CD4-positive, alpha-beta T cell (primary cell): ENCODE measurements around the gene CARD6. TPM values are rescaled to one million over a fixed set of nuclear protein-coding genes. Genes with fewer than 3 reads are reported as not detected.

Experiments used
- ATAC-seq: fragments of 200-7000 bp; cut with Tn5 transposase; one replicate; pipeline ENCODE4 v1.10.0; 2022; ENCODE audit warnings: mild to moderate bottlenecking; ENCODE audit not compliant: poor library complexity
- CTCF ChIA-PET: fragments of 350-600 bp; sonication (Branson Sonifier 250); formaldehyde crosslinking; loops from one replicate; lab custom pipeline; 2021; ENCODE audit warnings: antibody characterized with exemption, inconsistent platforms; lab: Charles Lee
- POLR2A ChIA-PET: fragments of 350-600 bp; sonication (Branson Sonifier 250); formaldehyde crosslinking; loops from one replicate; lab custom pipeline; 2021; ENCODE audit warnings: antibody characterized with exemption, inconsistent platforms; lab: Charles Lee
- DNase-seq, 14 experiments: peaks; one replicate each; pipeline ENCODE4 v3.0.0-alpha.2; 2013 to 2020; ENCODE audit warnings: mixed read lengths in 2 of 14
- H3K27ac ChIP-seq, 2 donors: one replicate each; pipeline versions ENCODE4 v1.5.1 to v1.7.0; 2013; ENCODE audit warnings: low read length in 2 of 2, low read depth in 1 of 2, mild to moderate bottlenecking in 1 of 2
- H3K27me3 ChIP-seq, 2 experiments: 1 replicate in 1 of 2; 2 replicates in 1 of 2; pipeline versions ENCODE4 v1.6.1 to v1.7.0; 2013; ENCODE audit warnings: low read length in 2 of 2, control low read depth in 1 of 2, mild to moderate bottlenecking in 1 of 2, moderate library complexity in 1 of 2; ENCODE audit not compliant: insufficient read depth in 2 of 2, control insufficient read depth in 1 of 2
- H3K36me3 ChIP-seq: one replicate; pipeline ENCODE4 v1.6.1; 2013; ENCODE audit warnings: low read length, control low read depth; ENCODE audit not compliant: insufficient read depth
- H3K4me1 ChIP-seq: one replicate; pipeline ENCODE4 v1.6.1; 2013; ENCODE audit warnings: low read length, control low read depth; ENCODE audit not compliant: insufficient read depth
- H3K4me3 ChIP-seq: one replicate; pipeline ENCODE4 v1.5.1; 2013; ENCODE audit warnings: mild to moderate bottlenecking, low read length, moderate library complexity
- H3K9me3 ChIP-seq, 2 experiments: 1 replicate in 1 of 2; 2 replicates in 1 of 2; pipeline versions ENCODE4 v1.6.1 to v1.7.0; 2013; ENCODE audit warnings: low read length in 2 of 2, mild to moderate bottlenecking in 2 of 2, control low read depth in 1 of 2, moderate library complexity in 1 of 2; ENCODE audit not compliant: control insufficient read depth in 1 of 2, insufficient read depth in 1 of 2
- H3K27ac Mint-ChIP-seq: one replicate; pipeline ENCODE4 v1.8.0; 2020; ENCODE audit warnings: mixed read lengths
- H3K27me3 Mint-ChIP-seq: one replicate; pipeline ENCODE4 v1.8.0; 2021; ENCODE audit warnings: mixed read lengths
- H3K36me3 Mint-ChIP-seq: one replicate; pipeline ENCODE4 v1.8.0; 2021; ENCODE audit warnings: low read depth, mixed read lengths
- H3K4me1 Mint-ChIP-seq: one replicate; pipeline ENCODE4 v1.8.0; 2021; ENCODE audit warnings: low read depth, mixed read lengths
- H3K4me3 Mint-ChIP-seq: one replicate; pipeline ENCODE4 v1.8.0; 2020; ENCODE audit warnings: mild to moderate bottlenecking, mixed read lengths
- H3K9me3 Mint-ChIP-seq: one replicate; pipeline ENCODE4 v1.8.0; 2020; ENCODE audit warnings: mixed read lengths
- CTCF ChIP-seq: fragments of 200-600 bp; IDR thresholded peaks from one replicate; pipeline ENCODE4 v1.8.0; 2022; ENCODE audit warnings: antibody characterized with exemption, mild to moderate bottlenecking
- intact Hi-C, 2 experiments: fragments of 100-400 bp; cut with DNase I in 1 of 2; cut with micrococcal nuclease in 1 of 2; formaldehyde crosslinking; loops; one replicate each; pipeline versions ENCODE4 v1.15.1 to v1.9.0; 2023 to 2025; cut with DNase I, micrococcal nuclease
- total RNA-seq, 174 experiments: library from RNA in 2 of 174; stranded (reverse) in 2 of 174; gene quantifications; one replicate each; pipeline ENCODE4 v1.2.3 and lab custom pipeline; 2021 to 2026

The CARD6 gene
- total RNA-seq, 2 experiments from 2014 or later = 0.16 to 0.53 TPM

- Mint-ChIP-seq H3K27me3 (peaks cover 5% of the 10 kb centered on the region), H3K4me1 (peaks cover 28% of the 10 kb centered on the region), H3K36me3 (peaks cover 5% of the 10 kb centered on the region), H3K9me3 (no peaks in the 10 kb centered on the region), H3K27ac (no peak overlapping the region), H3K4me3 (no peak overlapping the region)
- DNase-seq (no peak), ATAC-seq (no peak)
- Histone ChIP-seq H3K27ac (no peak overlapping the region), H3K36me3 (no peaks in the 10 kb centered on the region), H3K9me3 (no peaks in the 10 kb centered on the region), H3K4me3 (no peak overlapping the region), H3K27me3 (peaks cover 0 to 8% of the 10 kb centered on the region in 2 experiments), H3K4me1 (peaks cover 3% of the 10 kb centered on the region)
- no peak for TF ChIP-seq CTCF
- intact Hi-C loops = no loop called here
- ChIA-PET POLR2A (no interaction called here), CTCF (interaction anchor here (0.7 to 1.1 kb wide), 2 partner anchors 40 to 64 kb away, joined by 3 read pairs; no protein-coding TSS in a partner anchor)
Measured at GRCh38 chr5:40844565-40844964, 3.4 kb downstream of the CARD6 start.

- Mint-ChIP-seq H3K27me3 (peaks cover 5% of the 10 kb centered on the region), H3K36me3 (peaks cover 5% of the 10 kb centered on the region), H3K4me1 (peaks cover 21% of the 10 kb centered on the region), H3K27ac (no peak overlapping the region), H3K9me3 (no peaks in the 10 kb centered on the region), H3K4me3 (no peak overlapping the region)
- H3K4me1 ChIP-seq = no peaks in the 10 kb centered on the region
- intact Hi-C loops = no loop called here
- DNase-seq = no peak
- ChIA-PET CTCF (interaction anchor here (0.6 kb wide), 1 partner anchor 18 kb away, joined by 3 read pairs; no protein-coding TSS in a partner anchor), POLR2A (no interaction called here)
- no peaks in the 10 kb centered on the region for H3K9me3 ChIP-seq
- no peak for ATAC-seq
- no peak overlapping the region for H3K27ac ChIP-seq
- no peak for TF ChIP-seq CTCF
- H3K36me3 ChIP-seq = no peaks in the 10 kb centered on the region
- H3K4me3 ChIP-seq = no peak overlapping the region
- H3K27me3 ChIP-seq = peaks cover 0 to 8% of the 10 kb centered on the region in 2 experiments
Measured at GRCh38 chr5:40846371-40846770, 5.2 kb downstream of the CARD6 start.

DNA sequence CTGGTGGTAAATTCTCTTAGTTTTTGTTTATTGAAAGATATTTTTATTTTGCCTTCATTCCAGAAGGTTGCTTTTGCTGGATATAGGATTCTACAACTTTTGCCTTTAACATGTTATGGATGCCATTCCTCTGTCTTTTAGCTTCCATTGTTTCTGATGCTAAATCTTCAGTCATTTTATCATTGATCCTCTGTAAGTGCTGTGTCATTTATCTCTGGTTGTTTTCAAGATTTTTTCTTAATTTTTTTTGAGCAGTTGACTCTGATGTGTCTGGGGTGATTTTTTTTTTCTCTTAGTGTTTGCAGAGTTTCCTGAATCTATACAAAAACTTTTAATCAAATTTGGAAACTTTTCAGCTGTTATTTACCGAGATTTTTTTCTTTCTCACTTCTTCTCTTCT, 6.4 kb downstream of the CARD6 start:
- H3K27me3 ChIP-seq = peaks cover 0 to under 1% of the 10 kb centered on the region in 2 experiments
- Mint-ChIP-seq H3K27me3 (peaks cover 5% of the 10 kb centered on the region), H3K27ac (no peak overlapping the region), H3K4me3 (no peak overlapping the region), H3K36me3 (peaks cover 11% of the 10 kb centered on the region), H3K9me3 (no peaks in the 10 kb centered on the region), H3K4me1 (peaks cover 13% of the 10 kb centered on the region)
- H3K4me3 ChIP-seq = no peak overlapping the region
- no peaks in the 10 kb centered on the region for H3K36me3 ChIP-seq
- ATAC-seq (no peak), DNase-seq (no peak)
- TF ChIP-seq CTCF = no peak
- ChIA-PET CTCF (no interaction called here), POLR2A (no interaction called here)
- no peaks in the 10 kb centered on the region for H3K9me3 ChIP-seq
- H3K27ac ChIP-seq = no peak overlapping the region
- intact Hi-C loops = no loop called here
- no peaks in the 10 kb centered on the region for H3K4me1 ChIP-seq
